Fibroblast of lung (primary cell): ENCODE results near the gene DLG4.

Experiments used
- EZH2 ChIP-seq: IDR thresholded peaks from 2 replicates; pipeline ENCODE4 v1.5.1; 2012; ENCODE audit warnings: low read length, control low read depth, mild to moderate bottlenecking; ENCODE audit errors: missing control alignments
- TF ChIP-seq, protein P1 (sequence below), 2 donors: IDR thresholded peaks in 1 of 2; conservative IDR thresholded peaks in 1 of 2; 1 replicate in 1 of 2; 2 replicates in 1 of 2; pipeline ENCODE4 v1.5.1; 2011 to 2012; ENCODE audit warnings: low read length in 2 of 2, control low read depth in 1 of 2, inconsistent platforms in 1 of 2, low read depth in 1 of 2, mild to moderate bottlenecking in 1 of 2

DNA sequence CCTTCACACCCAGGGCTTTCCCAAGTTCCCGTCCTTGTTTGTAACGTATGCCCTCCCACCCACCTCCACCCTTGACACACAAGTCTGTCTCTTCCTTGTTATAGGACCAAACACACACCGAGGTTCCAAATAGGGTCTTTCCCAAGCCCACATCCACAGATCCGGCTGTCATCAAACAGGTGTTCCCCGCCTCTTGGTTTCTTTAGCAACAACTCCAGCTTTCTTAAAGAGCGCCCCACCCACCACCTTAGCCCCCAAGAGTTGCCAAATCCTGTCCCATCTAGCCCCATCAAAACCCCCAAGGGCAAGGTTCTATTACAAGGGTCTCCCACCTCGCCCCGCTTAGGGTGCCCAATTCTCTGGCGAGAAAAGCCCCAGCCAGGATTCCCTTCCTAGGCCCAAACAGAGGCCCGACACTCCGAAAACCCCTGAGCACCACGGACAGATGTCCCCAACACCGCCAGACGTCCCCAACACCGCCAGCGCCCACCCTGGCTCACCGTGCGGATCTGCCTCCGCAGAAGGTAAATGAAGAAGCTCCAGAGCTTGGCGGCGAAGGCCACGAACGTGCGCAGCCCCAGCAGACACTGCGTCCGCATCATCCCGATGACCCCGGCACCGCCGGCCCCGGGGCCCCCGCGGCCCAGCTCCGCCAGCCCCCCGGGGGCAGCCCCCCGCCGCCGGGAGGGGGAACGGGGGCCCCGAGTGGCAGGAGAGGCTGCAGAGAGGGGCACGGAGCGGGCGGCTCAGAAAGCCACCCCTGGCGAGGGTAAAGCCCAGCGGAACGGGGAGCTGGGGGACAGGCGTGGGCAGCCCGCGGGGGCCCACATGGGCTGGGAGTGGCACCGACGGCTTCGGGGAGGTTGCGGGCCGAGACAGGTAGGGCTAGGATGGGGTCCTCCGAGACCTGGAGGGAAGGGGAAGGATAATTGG is 31.3 kb upstream of the DLG4 start:
- TF ChIP-seq, protein P1, sequence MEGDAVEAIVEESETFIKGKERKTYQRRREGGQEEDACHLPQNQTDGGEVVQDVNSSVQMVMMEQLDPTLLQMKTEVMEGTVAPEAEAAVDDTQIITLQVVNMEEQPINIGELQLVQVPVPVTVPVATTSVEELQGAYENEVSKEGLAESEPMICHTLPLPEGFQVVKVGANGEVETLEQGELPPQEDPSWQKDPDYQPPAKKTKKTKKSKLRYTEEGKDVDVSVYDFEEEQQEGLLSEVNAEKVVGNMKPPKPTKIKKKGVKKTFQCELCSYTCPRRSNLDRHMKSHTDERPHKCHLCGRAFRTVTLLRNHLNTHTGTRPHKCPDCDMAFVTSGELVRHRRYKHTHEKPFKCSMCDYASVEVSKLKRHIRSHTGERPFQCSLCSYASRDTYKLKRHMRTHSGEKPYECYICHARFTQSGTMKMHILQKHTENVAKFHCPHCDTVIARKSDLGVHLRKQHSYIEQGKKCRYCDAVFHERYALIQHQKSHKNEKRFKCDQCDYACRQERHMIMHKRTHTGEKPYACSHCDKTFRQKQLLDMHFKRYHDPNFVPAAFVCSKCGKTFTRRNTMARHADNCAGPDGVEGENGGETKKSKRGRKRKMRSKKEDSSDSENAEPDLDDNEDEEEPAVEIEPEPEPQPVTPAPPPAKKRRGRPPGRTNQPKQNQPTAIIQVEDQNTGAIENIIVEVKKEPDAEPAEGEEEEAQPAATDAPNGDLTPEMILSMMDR (conservative IDR thresholded peaks at IDR 0.05 in 1 of 2, IDR thresholded peaks at IDR 0.05 in 1 of 2; ENCODE audit: low read depth in 1 of 2, low read length in 2 of 2) = no peak
- no peak for TF ChIP-seq EZH2
